ENCODE results near the gene CYP4A22.
"Not testable (repeated sequence)": the region's sequence is repeated elsewhere in the genome, so short reads cannot be mapped to it uniquely, and the experiment has no call there.

CYP4A22 gene

DNA sequence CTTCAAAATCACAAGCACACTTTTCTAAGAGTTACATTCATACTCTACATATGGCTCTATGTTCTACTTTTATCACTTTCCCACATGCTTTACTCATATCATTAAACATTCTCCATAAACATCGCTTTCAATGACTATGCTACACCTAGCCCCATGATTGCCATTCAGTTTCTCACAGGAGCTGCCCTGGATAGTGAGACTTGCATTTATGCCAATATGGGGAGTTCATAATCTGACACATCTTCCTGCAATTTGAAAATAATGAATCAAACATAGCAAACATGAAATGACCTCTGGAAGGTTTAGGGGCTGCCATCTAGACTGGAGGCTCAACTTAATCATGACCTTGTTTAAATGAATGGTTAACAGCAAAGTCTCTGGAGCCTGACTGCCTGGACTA lies 9.0 kb upstream of the CYP4A22 start:
- no peaks in the 10 kb centered on the region for H3K4me1 ChIP-seq (ENCODE audit: control insufficient read depth, insufficient read depth, low read length, unreplicated experiment)
- H3K27ac ChIP-seq (ENCODE audit: low read depth, low read length): no peak overlapping the region
- H3K36me3 ChIP-seq (ENCODE audit: insufficient read depth, low read length): no peaks in the 10 kb centered on the region
- no peaks in the 10 kb centered on the region for H3K79me2 ChIP-seq (ENCODE audit: control insufficient read depth, insufficient read depth, low read length, unreplicated experiment)
- no peaks in the 10 kb centered on the region for H3K27me3 ChIP-seq (ENCODE audit: insufficient read depth, low read length)
- no peak overlapping the region for H2AFZ ChIP-seq (ENCODE audit: low read length, unreplicated experiment)
- H3K4me3 ChIP-seq (ENCODE audit: low read depth, low read length): no peak overlapping the region

DNA sequence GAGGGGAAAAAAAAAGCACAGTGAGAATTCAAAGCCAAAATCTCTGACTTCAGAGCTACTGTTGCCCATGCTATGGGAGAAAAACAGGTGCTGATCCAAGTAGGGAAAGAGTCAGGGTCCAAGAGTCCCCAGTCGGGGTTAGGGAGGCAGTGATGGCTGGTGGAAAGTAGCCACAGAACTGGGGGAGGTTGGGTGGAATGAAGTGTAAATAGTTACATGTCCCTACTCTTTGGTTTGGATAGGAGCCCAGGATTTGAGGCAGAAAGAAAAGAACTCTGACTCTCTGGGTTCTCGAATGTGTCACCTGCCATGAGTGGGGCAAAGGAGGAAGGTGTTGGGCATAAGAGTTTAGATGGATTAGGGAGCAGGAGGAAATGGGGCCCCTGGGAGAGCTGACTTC lies 8.4 kb upstream of the CYP4A22 start:
- H3K27ac ChIP-seq (ENCODE audit: low read depth, low read length); H3K4me3 ChIP-seq (ENCODE audit: low read depth, low read length); H3K27me3 ChIP-seq (ENCODE audit: insufficient read depth, low read length); H3K4me1 ChIP-seq (ENCODE audit: control insufficient read depth, insufficient read depth, low read length, unreplicated experiment); H3K79me2 ChIP-seq (ENCODE audit: control insufficient read depth, insufficient read depth, low read length, unreplicated experiment); H2AFZ ChIP-seq (ENCODE audit: low read length, unreplicated experiment); H3K36me3 ChIP-seq (ENCODE audit: insufficient read depth, low read length): not testable (repeated sequence)

DNA sequence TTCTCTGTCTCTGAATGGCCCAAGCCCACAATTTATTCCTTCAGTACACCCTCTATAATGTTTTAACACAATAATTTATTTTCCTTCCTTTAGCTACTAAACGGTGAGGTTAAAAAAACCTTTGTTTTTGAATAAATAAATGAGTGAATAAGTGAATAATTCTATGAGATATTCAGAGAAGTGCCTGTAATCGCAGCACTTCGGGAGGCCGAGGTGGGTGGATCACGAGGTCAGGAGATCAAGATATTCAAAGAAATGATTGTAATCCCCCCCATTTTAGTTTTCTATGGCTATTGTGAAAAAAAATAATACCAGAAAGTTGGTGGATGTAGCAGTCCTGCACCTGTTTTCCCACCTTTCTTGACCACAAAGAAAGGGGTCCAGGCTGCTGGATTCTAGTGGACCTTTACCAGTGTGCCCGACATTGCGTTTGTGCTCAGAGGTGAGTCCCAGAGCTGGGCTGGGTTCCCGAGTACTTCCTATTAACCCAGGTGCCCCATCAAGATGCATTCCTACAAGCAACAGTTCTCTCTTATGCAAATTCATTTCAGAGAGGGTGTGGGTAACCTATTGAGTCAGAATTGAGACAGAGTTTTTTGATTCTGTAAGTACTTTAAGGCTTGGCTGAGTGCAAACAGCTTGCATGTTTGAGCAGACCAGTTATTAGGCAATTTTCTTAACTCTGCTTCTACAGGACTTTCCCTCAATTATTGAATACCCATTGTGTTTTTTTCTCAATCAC lies 7.6 kb upstream of the CYP4A22 start:
- H3K4me1 ChIP-seq (ENCODE audit: control insufficient read depth, insufficient read depth, low read length, unreplicated experiment); H3K79me2 ChIP-seq (ENCODE audit: control insufficient read depth, insufficient read depth, low read length, unreplicated experiment); H3K36me3 ChIP-seq (ENCODE audit: insufficient read depth, low read length); H3K27ac ChIP-seq (ENCODE audit: low read depth, low read length); H3K4me3 ChIP-seq (ENCODE audit: low read depth, low read length); H2AFZ ChIP-seq (ENCODE audit: low read length, unreplicated experiment); H3K27me3 ChIP-seq (ENCODE audit: insufficient read depth, low read length): not testable (repeated sequence)

DNA sequence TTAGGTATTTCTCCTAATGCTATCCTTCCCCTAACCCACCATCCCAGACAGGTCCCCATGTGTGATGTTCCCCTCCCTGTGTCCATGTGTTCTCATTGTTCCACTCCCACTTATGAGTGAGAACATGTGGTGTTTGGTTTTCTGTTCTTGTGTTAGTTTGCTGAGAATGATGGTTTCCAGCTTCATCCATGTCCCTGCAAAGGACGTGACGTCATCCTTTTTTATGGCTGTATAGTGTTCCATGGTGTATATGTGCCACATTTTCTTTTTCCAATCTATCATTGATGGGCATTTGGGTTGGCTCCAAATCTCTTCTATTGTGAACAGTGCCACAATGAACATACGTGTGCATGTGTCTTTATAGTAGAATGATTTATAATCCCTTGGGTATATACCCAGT lies 4.6 kb upstream of the CYP4A22 start:
- H2AFZ ChIP-seq (ENCODE audit: low read length, unreplicated experiment); H3K36me3 ChIP-seq (ENCODE audit: insufficient read depth, low read length); H3K79me2 ChIP-seq (ENCODE audit: control insufficient read depth, insufficient read depth, low read length, unreplicated experiment); H3K27ac ChIP-seq (ENCODE audit: low read depth, low read length); H3K4me3 ChIP-seq (ENCODE audit: low read depth, low read length); H3K27me3 ChIP-seq (ENCODE audit: insufficient read depth, low read length); H3K4me1 ChIP-seq (ENCODE audit: control insufficient read depth, insufficient read depth, low read length, unreplicated experiment): not testable (repeated sequence)

DNA sequence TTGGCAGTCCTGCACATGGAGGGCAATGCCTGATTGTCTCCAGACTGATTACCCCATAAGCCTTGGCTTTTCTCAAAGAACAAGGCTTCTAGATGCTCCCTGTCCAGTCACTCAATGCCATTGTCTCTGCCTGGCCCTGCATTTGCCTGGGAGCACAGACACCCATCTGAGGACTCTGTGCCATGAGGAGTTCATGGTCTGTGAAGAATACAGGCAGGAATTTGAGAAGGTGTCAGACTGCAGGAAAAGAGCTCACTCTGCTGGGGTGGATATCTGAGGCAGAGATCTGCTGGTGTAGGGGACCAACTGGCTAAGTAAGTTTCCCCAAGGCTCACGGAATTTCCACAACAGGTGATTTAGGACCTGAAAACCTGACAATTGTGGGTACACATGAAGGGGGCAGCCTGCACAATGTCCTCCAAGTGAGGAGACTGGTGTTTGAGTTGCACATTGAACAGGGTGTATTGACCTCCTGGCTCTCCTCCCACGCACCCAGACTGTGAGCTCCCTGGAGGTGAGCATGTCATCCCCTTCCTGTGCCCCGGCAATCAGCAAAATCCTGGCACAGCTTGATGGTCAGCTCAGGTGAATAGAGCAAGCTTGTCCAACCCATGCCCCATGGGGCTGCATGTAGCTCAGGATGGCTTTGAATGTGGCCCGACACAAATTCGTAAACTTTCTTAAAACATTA lies 829 bp downstream of the CYP4A22 start:
- Histone ChIP-seq H3K4me3 (ENCODE audit: low read depth, low read length) (no peak overlapping the region), H3K4me1 (ENCODE audit: control insufficient read depth, insufficient read depth, low read length, unreplicated experiment) (no peaks in the 10 kb centered on the region), H3K36me3 (ENCODE audit: insufficient read depth, low read length) (no peaks in the 10 kb centered on the region), H3K27me3 (ENCODE audit: insufficient read depth, low read length) (no peaks in the 10 kb centered on the region), H3K27ac (ENCODE audit: low read depth, low read length) (no peak overlapping the region), H2AFZ (ENCODE audit: low read length, unreplicated experiment) (no peak overlapping the region), H3K79me2 (ENCODE audit: control insufficient read depth, insufficient read depth, low read length, unreplicated experiment) (no peaks in the 10 kb centered on the region)

DNA sequence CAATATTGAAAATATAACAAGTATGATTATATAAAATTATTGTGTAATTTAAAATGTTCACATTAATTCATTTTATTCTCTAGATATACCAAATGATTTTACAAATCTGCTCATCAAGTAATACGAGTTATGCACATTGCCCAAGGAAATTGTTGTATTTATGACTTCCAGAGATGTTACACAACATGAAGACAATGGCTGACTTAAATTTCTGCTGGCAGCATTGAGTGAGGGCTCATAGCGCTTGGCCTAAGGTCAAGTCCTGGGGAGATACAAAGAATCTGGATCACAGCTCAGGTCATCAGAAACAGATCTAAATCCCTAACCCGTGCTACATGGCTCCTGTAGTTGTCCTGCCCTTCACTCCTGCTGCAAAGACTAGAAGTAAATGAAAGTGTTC lies 3.1 kb downstream of the CYP4A22 start:
- not testable (repeated sequence) for H3K79me2 ChIP-seq (ENCODE audit: control insufficient read depth, insufficient read depth, low read length, unreplicated experiment); H3K4me3 ChIP-seq (ENCODE audit: low read depth, low read length); H3K36me3 ChIP-seq (ENCODE audit: insufficient read depth, low read length); H2AFZ ChIP-seq (ENCODE audit: low read length, unreplicated experiment); H3K4me1 ChIP-seq (ENCODE audit: control insufficient read depth, insufficient read depth, low read length, unreplicated experiment); H3K27ac ChIP-seq (ENCODE audit: low read depth, low read length); H3K27me3 ChIP-seq (ENCODE audit: insufficient read depth, low read length)

DNA sequence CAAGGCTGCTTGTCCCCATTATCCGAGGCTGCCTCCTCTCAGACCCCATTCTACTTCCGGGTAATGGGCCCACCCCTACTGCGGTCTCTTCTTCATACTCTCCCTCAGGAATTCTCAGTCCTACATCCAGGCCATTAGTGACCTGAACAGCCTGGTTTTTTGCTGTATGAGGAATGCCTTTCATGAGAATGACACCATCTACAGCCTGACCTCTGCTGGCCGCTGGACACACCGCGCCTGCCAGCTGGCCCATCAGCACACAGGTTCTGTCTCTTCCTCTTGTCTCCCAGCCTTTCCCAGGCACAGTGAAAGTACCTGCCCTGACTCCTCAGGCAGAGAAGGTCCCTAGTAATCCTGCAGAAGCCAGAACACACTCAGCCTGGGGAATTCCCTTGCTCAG lies 6.4 kb downstream of the CYP4A22 start:
- not testable (repeated sequence) for H3K79me2 ChIP-seq (ENCODE audit: control insufficient read depth, insufficient read depth, low read length, unreplicated experiment); H3K36me3 ChIP-seq (ENCODE audit: insufficient read depth, low read length)

DNA sequence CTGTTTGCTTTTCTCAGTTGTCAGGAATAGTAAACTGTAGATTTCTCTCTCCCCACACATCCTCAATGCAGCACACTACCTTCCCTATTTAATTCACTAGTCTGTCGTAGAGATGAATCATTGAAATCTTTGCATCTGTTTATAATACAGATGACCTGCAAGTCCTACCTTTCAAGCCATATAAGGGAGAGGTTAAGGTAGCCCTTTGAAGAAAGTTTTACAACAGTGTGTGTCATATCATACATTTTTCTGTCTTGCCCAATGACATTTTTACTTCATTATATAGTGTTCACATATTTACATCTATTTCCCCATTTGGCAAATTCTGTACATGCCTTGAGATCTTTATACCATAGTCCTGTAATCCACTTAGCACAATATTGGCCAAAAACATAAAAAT lies 9.3 kb downstream of the CYP4A22 start:
- not testable (repeated sequence) for H3K36me3 ChIP-seq (ENCODE audit: insufficient read depth, low read length); H3K79me2 ChIP-seq (ENCODE audit: control insufficient read depth, insufficient read depth, low read length, unreplicated experiment); H2AFZ ChIP-seq (ENCODE audit: low read length, unreplicated experiment); H3K27ac ChIP-seq (ENCODE audit: low read depth, low read length); H3K4me3 ChIP-seq (ENCODE audit: low read depth, low read length); H3K4me1 ChIP-seq (ENCODE audit: control insufficient read depth, insufficient read depth, low read length, unreplicated experiment); H3K27me3 ChIP-seq (ENCODE audit: insufficient read depth, low read length)

More for the DNA sequence above, 6.4 kb downstream of the CYP4A22 start:
- H3K27ac ChIP-seq (ENCODE audit: low read depth, low read length); H2AFZ ChIP-seq (ENCODE audit: low read length, unreplicated experiment); H3K4me3 ChIP-seq (ENCODE audit: low read depth, low read length); H3K27me3 ChIP-seq (ENCODE audit: insufficient read depth, low read length); H3K4me1 ChIP-seq (ENCODE audit: control insufficient read depth, insufficient read depth, low read length, unreplicated experiment): not testable (repeated sequence)

DNA sequence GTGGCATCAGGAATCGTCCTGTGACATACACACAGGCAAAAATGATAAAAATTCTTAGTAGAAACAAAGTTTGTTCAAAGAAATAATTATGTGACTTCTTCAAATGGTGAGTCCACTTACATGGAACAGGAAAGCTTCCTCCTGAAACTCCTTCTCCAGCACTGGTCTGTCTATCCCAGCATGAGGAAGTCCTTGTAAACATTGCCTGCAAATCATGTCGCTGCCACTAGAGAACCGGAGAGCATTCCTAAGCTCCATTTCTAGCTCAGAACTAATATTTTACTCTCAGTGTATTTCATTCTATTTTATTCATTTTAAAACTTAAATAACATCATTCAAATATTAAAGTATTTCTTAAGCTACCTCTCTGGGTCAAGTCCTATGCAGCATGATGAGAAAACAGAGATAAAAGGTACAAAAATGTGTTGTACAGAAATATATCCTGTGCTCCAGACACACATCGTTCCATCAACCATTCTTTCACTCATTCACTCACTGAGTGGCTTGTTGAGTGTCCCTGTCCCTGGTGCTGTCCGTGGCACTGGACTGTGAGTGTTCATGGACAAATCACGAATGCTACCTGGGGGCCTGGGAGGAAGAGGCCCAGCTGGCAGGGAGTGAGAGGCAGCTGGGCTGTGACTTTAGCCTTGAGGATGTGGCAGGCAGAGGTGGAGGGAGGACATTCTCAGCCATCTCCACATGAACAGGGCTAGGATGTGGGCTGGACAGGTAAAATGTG lies 10.0 kb downstream of the CYP4A22 start:
- no peaks in the 10 kb centered on the region for H3K36me3 ChIP-seq (ENCODE audit: insufficient read depth, low read length)
- H3K27me3 ChIP-seq (ENCODE audit: insufficient read depth, low read length): peaks cover 5% of the 10 kb centered on the region; the same call in 1 of the 2 replicates
- no peak overlapping the region for H2AFZ ChIP-seq (ENCODE audit: low read length, unreplicated experiment)
- no peaks in the 10 kb centered on the region for H3K4me1 ChIP-seq (ENCODE audit: control insufficient read depth, insufficient read depth, low read length, unreplicated experiment)
- H3K79me2 ChIP-seq (ENCODE audit: control insufficient read depth, insufficient read depth, low read length, unreplicated experiment): no peaks in the 10 kb centered on the region
- H3K27ac ChIP-seq (ENCODE audit: low read depth, low read length): no peak overlapping the region
- no peak overlapping the region for H3K4me3 ChIP-seq (ENCODE audit: low read depth, low read length)

DNA sequence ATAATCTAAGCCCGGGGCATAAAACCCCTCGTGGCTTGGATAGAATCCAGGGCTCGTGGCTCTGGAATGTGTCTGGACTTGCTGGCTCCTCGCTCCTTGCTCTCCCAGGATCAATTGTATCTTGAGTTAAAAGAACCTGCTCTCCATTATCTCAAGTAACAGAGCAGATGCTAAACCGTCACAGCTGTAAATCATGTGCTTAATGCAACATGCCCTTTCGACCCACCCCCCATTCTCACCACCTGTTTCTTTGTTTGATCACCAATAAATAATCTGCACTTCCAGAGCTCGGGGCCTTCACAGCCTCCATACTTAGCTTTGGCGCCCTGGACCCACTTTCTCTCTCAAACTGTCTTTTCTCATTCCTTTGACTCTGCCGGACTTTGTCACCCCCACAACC lies 11.9 kb downstream of the CYP4A22 start:
- H3K79me2 ChIP-seq (ENCODE audit: control insufficient read depth, insufficient read depth, low read length, unreplicated experiment); H2AFZ ChIP-seq (ENCODE audit: low read length, unreplicated experiment); H3K4me3 ChIP-seq (ENCODE audit: low read depth, low read length); H3K36me3 ChIP-seq (ENCODE audit: insufficient read depth, low read length); H3K4me1 ChIP-seq (ENCODE audit: control insufficient read depth, insufficient read depth, low read length, unreplicated experiment); H3K27me3 ChIP-seq (ENCODE audit: insufficient read depth, low read length); H3K27ac ChIP-seq (ENCODE audit: low read depth, low read length): not testable (repeated sequence)

DNA sequence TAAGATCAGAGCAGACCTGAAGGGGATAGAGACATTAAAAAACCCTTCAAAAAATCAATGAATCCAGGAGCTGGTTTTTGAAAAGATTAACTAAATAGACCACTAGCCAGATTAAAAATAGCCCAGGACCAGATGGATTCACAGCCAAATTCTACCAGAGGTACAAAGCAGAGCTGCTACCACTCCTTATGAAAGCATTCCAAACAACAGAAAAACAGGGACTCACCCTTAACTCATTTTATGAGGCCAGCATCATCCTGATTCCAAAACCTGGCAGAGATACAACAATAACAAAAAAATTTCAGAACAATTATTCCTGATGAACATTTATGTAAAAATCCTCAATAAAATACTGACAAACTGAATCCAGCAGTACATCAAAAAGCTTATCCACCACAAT lies 19.2 kb downstream of the CYP4A22 start:
- not testable (repeated sequence) for H3K27ac ChIP-seq (ENCODE audit: low read depth, low read length); H3K4me1 ChIP-seq (ENCODE audit: control insufficient read depth, insufficient read depth, low read length, unreplicated experiment)

More for the DNA sequence above, 19.2 kb downstream of the CYP4A22 start:
- not testable (repeated sequence) for H2AFZ ChIP-seq (ENCODE audit: low read length, unreplicated experiment); H3K79me2 ChIP-seq (ENCODE audit: control insufficient read depth, insufficient read depth, low read length, unreplicated experiment); H3K4me3 ChIP-seq (ENCODE audit: low read depth, low read length); H3K36me3 ChIP-seq (ENCODE audit: insufficient read depth, low read length)
- peaks cover 12% of the 10 kb centered on the region; the same call in 1 of the 2 replicates for H3K27me3 ChIP-seq (ENCODE audit: insufficient read depth, low read length)
